ENCODE results near the gene METTL25.

- TF ChIP-seq, protein P1, sequence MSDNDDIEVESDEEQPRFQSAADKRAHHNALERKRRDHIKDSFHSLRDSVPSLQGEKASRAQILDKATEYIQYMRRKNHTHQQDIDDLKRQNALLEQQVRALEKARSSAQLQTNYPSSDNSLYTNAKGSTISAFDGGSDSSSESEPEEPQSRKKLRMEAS (IDR thresholded peaks at IDR 0.05; ENCODE audit: low read depth, low read length), result no peak
- TF ChIP-seq, protein P2, sequence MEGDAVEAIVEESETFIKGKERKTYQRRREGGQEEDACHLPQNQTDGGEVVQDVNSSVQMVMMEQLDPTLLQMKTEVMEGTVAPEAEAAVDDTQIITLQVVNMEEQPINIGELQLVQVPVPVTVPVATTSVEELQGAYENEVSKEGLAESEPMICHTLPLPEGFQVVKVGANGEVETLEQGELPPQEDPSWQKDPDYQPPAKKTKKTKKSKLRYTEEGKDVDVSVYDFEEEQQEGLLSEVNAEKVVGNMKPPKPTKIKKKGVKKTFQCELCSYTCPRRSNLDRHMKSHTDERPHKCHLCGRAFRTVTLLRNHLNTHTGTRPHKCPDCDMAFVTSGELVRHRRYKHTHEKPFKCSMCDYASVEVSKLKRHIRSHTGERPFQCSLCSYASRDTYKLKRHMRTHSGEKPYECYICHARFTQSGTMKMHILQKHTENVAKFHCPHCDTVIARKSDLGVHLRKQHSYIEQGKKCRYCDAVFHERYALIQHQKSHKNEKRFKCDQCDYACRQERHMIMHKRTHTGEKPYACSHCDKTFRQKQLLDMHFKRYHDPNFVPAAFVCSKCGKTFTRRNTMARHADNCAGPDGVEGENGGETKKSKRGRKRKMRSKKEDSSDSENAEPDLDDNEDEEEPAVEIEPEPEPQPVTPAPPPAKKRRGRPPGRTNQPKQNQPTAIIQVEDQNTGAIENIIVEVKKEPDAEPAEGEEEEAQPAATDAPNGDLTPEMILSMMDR (IDR thresholded peaks at IDR 0.05 in 2 of 3, conservative IDR thresholded peaks at IDR 0.05 in 1 of 3; ENCODE audit: control insufficient read depth in 2 of 3, extremely low read depth in 1 of 3, insufficient read depth in 1 of 3, low read depth in 3 of 3, low read length in 3 of 3), result no peak
- TF ChIP-seq TCF12 (IDR thresholded peaks at IDR 0.05; ENCODE audit: low read depth, low read length), result no peak
- no peak for TF ChIP-seq SP1 (IDR thresholded peaks at IDR 0.05; ENCODE audit: low read depth, low read length)
- no peak for TF ChIP-seq EGR1 (IDR thresholded peaks at IDR 0.05; ENCODE audit: borderline replicate concordance in 1 of 2, low read depth in 2 of 2, low read length in 2 of 2)
- TF ChIP-seq RFX5 (IDR thresholded peaks at IDR 0.05; ENCODE audit: low read depth, low read length), result no peak
- no peak for TF ChIP-seq PBX3 (IDR thresholded peaks at IDR 0.05; ENCODE audit: insufficient replicate concordance, low read depth, low read length)
- TF ChIP-seq JUNB (IDR thresholded peaks at IDR 0.05), result no peak
- TF ChIP-seq CHD4 (IDR thresholded peaks at IDR 0.05), result no peak
- TF ChIP-seq SRF (IDR thresholded peaks at IDR 0.05; ENCODE audit: low read depth in 2 of 2, low read length in 2 of 2), result no peak
Measured at GRCh38 chr12:82436354-82436753, 78.0 kb downstream of the METTL25 start.

Data from GM12878 (cell line).